SU-DHL-6 (cell line): ENCODE results near the gene NDUFB7.

ENCODE experiments used
- H2AFZ ChIP-seq: fragments of 200-600 bp; sonication (generic); 2 replicates; pipeline ENCODE4 v1.6.1; 2014; ENCODE audit warnings: low read depth, mild to moderate bottlenecking, moderate library complexity, mixed read lengths, antibody characterized with exemption, low read length; ENCODE audit not compliant: severe bottlenecking
- H3F3A ChIP-seq: fragments of 200-600 bp; shearing (Covaris generic); 2 replicates; pipeline ENCODE4 v1.6.0; 2016; ENCODE audit warnings: antibody characterized with exemption, mild to moderate bottlenecking; ENCODE audit not compliant: insufficient read depth
- H3K27ac ChIP-seq: fragments of 200-600 bp; sonication (generic); 2 replicates; pipeline ENCODE4 v1.5.1; 2016; ENCODE audit warnings: low read depth, mild to moderate bottlenecking, low read length, moderate library complexity, mixed read lengths
- H3K27me3 ChIP-seq: fragments of 200-600 bp; sonication (generic), shearing (Covaris generic); 2 replicates; pipeline ENCODE4 v1.6.0; 2014; ENCODE audit warnings: mild to moderate bottlenecking, low read length
- H3K36me3 ChIP-seq: fragments of 200-600 bp; sonication (generic); 2 replicates; pipeline ENCODE4 v1.6.1; 2014; ENCODE audit warnings: mild to moderate bottlenecking, low read length, mixed read lengths
- H3K4me2 ChIP-seq: fragments of 300-600, 200-600 bp; shearing (Covaris generic), sonication (generic); 2 replicates; pipeline ENCODE4 v1.6.0; 2014; ENCODE audit warnings: low read length, low read depth, mild to moderate bottlenecking; ENCODE audit not compliant: poor library complexity, severe bottlenecking
- H3K4me3 ChIP-seq: fragments of 200-600 bp; sonication (generic); 2 replicates; pipeline ENCODE4 v1.5.1; 2014; ENCODE audit warnings: antibody characterized with exemption, low read length, mild to moderate bottlenecking, mixed read lengths; ENCODE audit not compliant: insufficient read depth, poor library complexity, severe bottlenecking
- H3K79me2 ChIP-seq: fragments of 200-600 bp; sonication (generic); 2 replicates; pipeline ENCODE4 v1.6.1; 2014; ENCODE audit warnings: mild to moderate bottlenecking, low read length, moderate library complexity; ENCODE audit not compliant: insufficient read depth
- H3K9ac ChIP-seq: fragments of 200-600 bp; sonication (generic); 2 replicates; pipeline ENCODE4 v1.7.0; 2014; ENCODE audit warnings: mild to moderate bottlenecking, low read length
- H3K9me2 ChIP-seq: fragments of 200-600 bp; sonication (generic); replicated peaks from 2 replicates; pipeline ENCODE4 v1.6.1; 2014; ENCODE audit warnings: low read length; ENCODE audit not compliant: insufficient read depth
- H3K9me3 ChIP-seq: fragments of 200-600 bp; sonication (generic); 2 replicates; pipeline ENCODE4 v1.6.1; 2014; ENCODE audit warnings: low read length, mixed read lengths; ENCODE audit not compliant: insufficient read depth
- H4K20me1 ChIP-seq: fragments of 200-600 bp; sonication (generic); 2 replicates; pipeline ENCODE4 v1.6.1; 2014; ENCODE audit warnings: low read depth, mild to moderate bottlenecking, antibody characterized with exemption, low read length, moderate library complexity, mixed read lengths
- CTCF ChIP-seq: fragments of 200-600 bp; sonication (generic); IDR thresholded peaks from one replicate; pipeline ENCODE4 v1.5.1; 2017; ENCODE audit warnings: antibody characterized with exemption, mild to moderate bottlenecking, low read length, moderate library complexity; ENCODE audit not compliant: insufficient read depth, poor library complexity, severe bottlenecking
- EZH2phosphoT487 ChIP-seq: fragments of 200-600 bp; sonication (generic), shearing (Covaris generic); conservative IDR thresholded peaks from 2 replicates; pipeline ENCODE4 v1.6.1; 2018; ENCODE audit warnings: mild to moderate bottlenecking, antibody characterized with exemption, low read length, moderate library complexity, mixed read lengths

Gene NDUFB7

GRCh38 chr19:14519860-14520407 lies 51.9 kb downstream of the NDUFB7 start:
- Histone ChIP-seq H3K9ac (no peak overlapping the region), H2AFZ (no peak overlapping the region), H4K20me1 (0 out of 2 replicates have a peak, but pooled peaks cover 6% of the 10 kb centered on the region)

GRCh38 chr19:14519245-14519859 lies 52.5 kb downstream of the NDUFB7 start:
- Histone ChIP-seq H3K36me3 (no peaks in the 10 kb centered on the region), H3K79me2 (peaks cover 24% of the 10 kb centered on the region), H3K27me3 (no peaks in the 10 kb centered on the region), H3K9me3 (no peaks in the 10 kb centered on the region), H3K4me2 (peak overlapping the region; percentile 54), H2AFZ (no peak overlapping the region), H3K4me3 (no peak overlapping the region), H3F3A (peaks cover 18% of the 10 kb centered on the region; the same call in 1 of the 2 replicates), H3K27ac (peak overlapping the region; percentile 43; the same call in 1 of the 2 replicates), H4K20me1 (0 out of 2 replicates have a peak, but pooled peaks cover 6% of the 10 kb centered on the region), H3K9ac (peak overlapping the region; percentile 54), H3K9me2 (no peaks in the 10 kb centered on the region)
- TF ChIP-seq EZH2phosphoT487 (no peak), CTCF (no peak)

More at GRCh38 chr19:14519860-14520407, 51.9 kb downstream of the NDUFB7 start:
- Histone ChIP-seq H3F3A (peaks cover 16% of the 10 kb centered on the region; the same call in 1 of the 2 replicates), H3K27me3 (no peaks in the 10 kb centered on the region), H3K4me3 (no peak overlapping the region), H3K4me2 (no peak overlapping the region), H3K79me2 (peaks cover 24% of the 10 kb centered on the region), H3K9me3 (no peaks in the 10 kb centered on the region), H3K27ac (no peak overlapping the region), H3K9me2 (no peaks in the 10 kb centered on the region), H3K36me3 (no peaks in the 10 kb centered on the region)
- no peak for TF ChIP-seq CTCF

- Histone ChIP-seq H3K4me2 (peak within 1 kb of the TSS; percentile 76), H3K27me3 (no peaks in the 10 kb centered on the region), H4K20me1 (0 out of 2 replicates have a peak, but pooled peaks cover 6% of the 10 kb centered on the region), H3F3A (peaks cover 22% of the 10 kb centered on the region; the same call in 1 of the 2 replicates), H3K9me3 (no peaks in the 10 kb centered on the region), H3K79me2 (peaks cover 24% of the 10 kb centered on the region), H3K9ac (peak within 1 kb of the TSS; percentile 84), H2AFZ (peak within 1 kb of the TSS; percentile 72), H3K27ac (peak within 1 kb of the TSS; percentile 71), H3K9me2 (no peaks in the 10 kb centered on the region), H3K4me3 (peak within 1 kb of the TSS; percentile 90), H3K36me3 (no peaks in the 10 kb centered on the region)
- TF ChIP-seq EZH2phosphoT487, result no peak
- no peak for TF ChIP-seq CTCF
These were observed 53.9 kb downstream of the NDUFB7 start, which contains the start of gene DNAJB1 for GRCh38 chr19:14517840-14518505. TSS of gene DNAJB1 (minus strand) at chr19:14518397. CDS start at chr19:14518349, 48 bp downstream.
